ENCODE measurements around the gene ATL3. TPM values are rescaled to one million over a fixed set of nuclear protein-coding genes. Genes with fewer than 3 reads are reported as not detected.
A peak's percentile ranks its signal among the peaks of the same experiment; 100 is the strongest.

Gene ATL3
- total RNA-seq, 1 experiment from 2014 or later = 79.0 TPM

DNA sequence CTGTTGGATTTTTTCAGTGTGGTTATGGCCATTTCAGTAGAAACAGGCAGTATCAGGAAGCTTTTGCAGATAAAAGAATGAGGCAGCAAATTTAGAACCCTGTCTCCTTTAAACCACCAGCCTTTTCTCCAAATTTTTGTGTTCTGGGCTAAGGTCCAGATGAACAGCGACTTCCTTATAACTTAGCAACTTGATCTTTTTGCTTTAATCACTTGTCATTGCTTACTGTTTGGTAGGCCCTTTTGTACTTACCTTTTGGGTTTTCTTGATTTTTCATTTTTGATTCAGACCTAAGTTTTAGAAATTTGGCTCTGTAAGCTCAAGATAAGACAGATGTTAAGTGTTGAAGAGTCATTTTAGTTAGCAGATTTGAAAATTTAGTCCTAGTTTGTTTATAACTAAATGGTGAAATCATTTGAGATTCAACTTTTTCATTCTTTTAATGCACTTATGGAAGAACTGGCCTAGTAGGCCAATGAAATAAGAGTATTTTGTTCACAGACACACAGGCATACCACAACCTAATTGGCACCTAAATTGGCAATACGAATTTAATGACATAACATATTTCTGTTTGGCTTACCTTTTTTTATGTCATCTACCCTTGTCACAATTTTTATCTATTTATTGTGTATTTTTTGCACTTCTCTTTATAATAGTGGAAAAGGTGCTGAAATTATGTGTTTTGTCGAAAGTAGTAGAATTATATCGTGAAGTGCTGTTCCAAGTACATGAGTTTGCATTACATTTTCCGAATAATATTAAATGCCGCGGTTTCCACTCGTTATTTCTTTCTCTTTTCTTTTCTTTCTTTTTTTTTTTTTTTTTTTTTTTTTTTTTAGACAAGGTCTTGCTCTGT, 12.2 kb upstream of the ATL3 start:
- Histone ChIP-seq H3K4me3 (ENCODE audit: low read depth in 2 of 2, low read length in 2 of 2) (peak overlapping the region; percentile 58 to 94), H3K4me1 (ENCODE audit: control insufficient read depth, insufficient read depth, low read length) (peaks cover 16% of the 10 kb centered on the region; the same call in 1 of the 2 replicates), H3K36me3 (ENCODE audit: control insufficient read depth, insufficient read depth, low read length) (no peaks in the 10 kb centered on the region), H3K27me3 (ENCODE audit: control insufficient read depth, insufficient read depth, low read length) (no peaks in the 10 kb centered on the region), H3K27ac (ENCODE audit: low read length) (peak overlapping the region; percentile 81), H3K9me3 (ENCODE audit: control insufficient read depth, insufficient read depth, low read depth, low read length) (no peaks in the 10 kb centered on the region)
- no TSS peak for BruUV-seq (replicated peaks)
- DNase-seq (ENCODE audit: low read depth, low spot score) = no peak
- ATAC-seq = no peak
- ChIA-PET CTCF (interaction anchor here (0.6 kb wide), 1 partner anchor 8 kb away, joined by 4 read pairs; no protein-coding TSS in a partner anchor), POLR2A (interaction anchor here (0.7 kb wide), 1 partner anchor 40 kb away, joined by 11 read pairs; no protein-coding TSS in a partner anchor)
- in situ Hi-C loops (cut with HindIII; ENCODE audit: low pct_unique_long_range_greater_than_20kb, low sequenced_read_pairs) (no loop called here), intact Hi-C loops (cut with micrococcal nuclease; ENCODE audit: unreplicated experiment) (no loop called here)
- TF ChIP-seq, protein P1, sequence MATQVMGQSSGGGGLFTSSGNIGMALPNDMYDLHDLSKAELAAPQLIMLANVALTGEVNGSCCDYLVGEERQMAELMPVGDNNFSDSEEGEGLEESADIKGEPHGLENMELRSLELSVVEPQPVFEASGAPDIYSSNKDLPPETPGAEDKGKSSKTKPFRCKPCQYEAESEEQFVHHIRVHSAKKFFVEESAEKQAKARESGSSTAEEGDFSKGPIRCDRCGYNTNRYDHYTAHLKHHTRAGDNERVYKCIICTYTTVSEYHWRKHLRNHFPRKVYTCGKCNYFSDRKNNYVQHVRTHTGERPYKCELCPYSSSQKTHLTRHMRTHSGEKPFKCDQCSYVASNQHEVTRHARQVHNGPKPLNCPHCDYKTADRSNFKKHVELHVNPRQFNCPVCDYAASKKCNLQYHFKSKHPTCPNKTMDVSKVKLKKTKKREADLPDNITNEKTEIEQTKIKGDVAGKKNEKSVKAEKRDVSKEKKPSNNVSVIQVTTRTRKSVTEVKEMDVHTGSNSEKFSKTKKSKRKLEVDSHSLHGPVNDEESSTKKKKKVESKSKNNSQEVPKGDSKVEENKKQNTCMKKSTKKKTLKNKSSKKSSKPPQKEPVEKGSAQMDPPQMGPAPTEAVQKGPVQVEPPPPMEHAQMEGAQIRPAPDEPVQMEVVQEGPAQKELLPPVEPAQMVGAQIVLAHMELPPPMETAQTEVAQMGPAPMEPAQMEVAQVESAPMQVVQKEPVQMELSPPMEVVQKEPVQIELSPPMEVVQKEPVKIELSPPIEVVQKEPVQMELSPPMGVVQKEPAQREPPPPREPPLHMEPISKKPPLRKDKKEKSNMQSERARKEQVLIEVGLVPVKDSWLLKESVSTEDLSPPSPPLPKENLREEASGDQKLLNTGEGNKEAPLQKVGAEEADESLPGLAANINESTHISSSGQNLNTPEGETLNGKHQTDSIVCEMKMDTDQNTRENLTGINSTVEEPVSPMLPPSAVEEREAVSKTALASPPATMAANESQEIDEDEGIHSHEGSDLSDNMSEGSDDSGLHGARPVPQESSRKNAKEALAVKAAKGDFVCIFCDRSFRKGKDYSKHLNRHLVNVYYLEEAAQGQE (IDR thresholded peaks at IDR 0.05; ENCODE audit: insufficient read depth in 1 of 2, low read depth in 2 of 2, low read length in 1 of 2) = no peak
- TF ChIP-seq, protein P2, sequence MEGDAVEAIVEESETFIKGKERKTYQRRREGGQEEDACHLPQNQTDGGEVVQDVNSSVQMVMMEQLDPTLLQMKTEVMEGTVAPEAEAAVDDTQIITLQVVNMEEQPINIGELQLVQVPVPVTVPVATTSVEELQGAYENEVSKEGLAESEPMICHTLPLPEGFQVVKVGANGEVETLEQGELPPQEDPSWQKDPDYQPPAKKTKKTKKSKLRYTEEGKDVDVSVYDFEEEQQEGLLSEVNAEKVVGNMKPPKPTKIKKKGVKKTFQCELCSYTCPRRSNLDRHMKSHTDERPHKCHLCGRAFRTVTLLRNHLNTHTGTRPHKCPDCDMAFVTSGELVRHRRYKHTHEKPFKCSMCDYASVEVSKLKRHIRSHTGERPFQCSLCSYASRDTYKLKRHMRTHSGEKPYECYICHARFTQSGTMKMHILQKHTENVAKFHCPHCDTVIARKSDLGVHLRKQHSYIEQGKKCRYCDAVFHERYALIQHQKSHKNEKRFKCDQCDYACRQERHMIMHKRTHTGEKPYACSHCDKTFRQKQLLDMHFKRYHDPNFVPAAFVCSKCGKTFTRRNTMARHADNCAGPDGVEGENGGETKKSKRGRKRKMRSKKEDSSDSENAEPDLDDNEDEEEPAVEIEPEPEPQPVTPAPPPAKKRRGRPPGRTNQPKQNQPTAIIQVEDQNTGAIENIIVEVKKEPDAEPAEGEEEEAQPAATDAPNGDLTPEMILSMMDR (IDR thresholded peaks at IDR 0.05) = no peak
- no peak for TF ChIP-seq TCF7L2 (IDR thresholded peaks at IDR 0.05; ENCODE audit: low read depth, low read length)
- no peak for TF ChIP-seq SIN3A (IDR thresholded peaks at IDR 0.05; ENCODE audit: borderline replicate concordance, insufficient read depth, low read depth, low read length)
- no peak for TF ChIP-seq POLR2AphosphoS5 (IDR thresholded peaks at IDR 0.05; ENCODE audit: low read depth, low read length)

GRCh38 chr11:63682066-63683021, 11.2 kb upstream of the ATL3 start:
- Histone ChIP-seq H3K9me3 (ENCODE audit: control insufficient read depth, insufficient read depth, low read depth, low read length) (no peaks in the 10 kb centered on the region), H3K27ac (ENCODE audit: low read length) (peak overlapping the region; percentile 81), H3K36me3 (ENCODE audit: control insufficient read depth, insufficient read depth, low read length) (no peaks in the 10 kb centered on the region), H3K27me3 (ENCODE audit: control insufficient read depth, insufficient read depth, low read length) (no peaks in the 10 kb centered on the region), H3K4me3 (ENCODE audit: low read depth in 2 of 2, low read length in 2 of 2) (peak overlapping the region; percentile 58 to 94), H3K4me1 (ENCODE audit: control insufficient read depth, insufficient read depth, low read length) (peaks cover 16% of the 10 kb centered on the region; the same call in 1 of the 2 replicates)
- no peak for DNase-seq (ENCODE audit: low read depth, low spot score)
- ChIA-PET POLR2A (interaction anchor here (0.6 to 0.7 kb wide), 3 partner anchors 14 to 659 kb away, joined by 4 to 6 read pairs (median 4); no protein-coding TSS in a partner anchor), CTCF (interaction anchor here (0.6 to 0.7 kb wide), 3 partner anchors 12 to 139 kb away, joined by 3 read pairs; partner anchors contain the start of genes ATL3 and ZFTA)
- BruUV-seq (replicated peaks) = TSS peak; percentile 85
- ATAC-seq = no peak
- in situ Hi-C loops (cut with HindIII; ENCODE audit: low pct_unique_long_range_greater_than_20kb, low sequenced_read_pairs) = no loop called here
- intact Hi-C loops (cut with micrococcal nuclease; ENCODE audit: unreplicated experiment) = no loop called here
- TF ChIP-seq, protein P2 (IDR thresholded peaks at IDR 0.05) = no peak
- 0 out of 2 replicates have a peak, but pooled peaks have one; percentile 7 for TF ChIP-seq SIN3A (IDR thresholded peaks at IDR 0.05; ENCODE audit: borderline replicate concordance, insufficient read depth, low read depth, low read length)
- TF ChIP-seq, protein P1 (IDR thresholded peaks at IDR 0.05; ENCODE audit: insufficient read depth in 1 of 2, low read depth in 2 of 2, low read length in 1 of 2) = no peak
